OCI-LY7 (cell line): ENCODE data around the gene IPCEF1. TPM values are rescaled to one million over a fixed set of nuclear protein-coding genes. Genes with fewer than 3 reads are reported as not detected.

Source experiments
- BruUV-seq: library from RNA; stranded (reverse); fragments of 400-500 nt; replicated peaks from 2 replicates; lab custom pipeline; 2021; lab: Mats Ljungman, UMichigan
- CTCF ChIA-PET: fragments of 300-600 bp; sonication (Branson Sonifier 250); formaldehyde crosslinking; loops from one replicate; lab custom pipeline; 2022; ENCODE audit warnings: antibody characterized with exemption; ENCODE audit not compliant: unreplicated experiment; lab: Charles Lee
- POLR2A ChIA-PET: fragments of 300-600 bp; sonication (Branson Sonifier 250); formaldehyde crosslinking; loops from one replicate; lab custom pipeline; 2022; ENCODE audit warnings: antibody characterized with exemption; lab: Charles Lee
- DNase-seq: peaks from one replicate; pipeline ENCODE4 v3.0.0-alpha.2; 2015; ENCODE audit warnings: low spot score
- H2AFZ ChIP-seq: fragments of 200-600 bp; sonication (generic), shearing (Covaris generic); 2 replicates; pipeline ENCODE4 v1.6.1; 2014; ENCODE audit warnings: mild to moderate bottlenecking, antibody characterized with exemption, low read length, moderate library complexity
- H3K27ac ChIP-seq: fragments of 200-600 bp; sonication (generic); 2 replicates; pipeline ENCODE4 v1.5.1; 2014; ENCODE audit warnings: mixed run types, low read depth, mild to moderate bottlenecking, moderate library complexity, low read length, inconsistent platforms; ENCODE audit not compliant: poor library complexity, severe bottlenecking
- H3K36me3 ChIP-seq: fragments of 200-600 bp; sonication (generic); 2 replicates; pipeline ENCODE4 v1.6.1; 2014; ENCODE audit warnings: mild to moderate bottlenecking, antibody characterized with exemption, low read length, moderate library complexity, mixed read lengths; ENCODE audit not compliant: insufficient read depth
- H3K4me1 ChIP-seq: fragments of 200-600 bp; sonication (generic); 2 replicates; pipeline ENCODE4 v1.5.1; 2014; ENCODE audit warnings: mild to moderate bottlenecking, low read length; ENCODE audit not compliant: insufficient read depth, poor library complexity, severe bottlenecking
- H3K4me2 ChIP-seq: fragments of 200-600 bp; sonication (generic); 2 replicates; pipeline ENCODE4 v1.6.1; 2014; ENCODE audit warnings: mild to moderate bottlenecking, low read length
- H3K4me3 ChIP-seq: fragments of 200-600 bp; sonication (generic); 2 replicates; pipeline ENCODE4 v1.5.1; 2014; ENCODE audit warnings: mild to moderate bottlenecking, low read depth, low read length; ENCODE audit not compliant: poor library complexity, severe bottlenecking
- H3K79me2 ChIP-seq: fragments of 200-600 bp; sonication (generic); 2 replicates; pipeline ENCODE4 v1.6.1; 2016; ENCODE audit warnings: low read depth, mild to moderate bottlenecking, low read length, moderate library complexity, mixed read lengths; ENCODE audit not compliant: insufficient read depth
- H3K9me2 ChIP-seq: fragments of 200-600 bp; sonication (generic); 2 replicates; pipeline ENCODE4 v1.6.1; 2016; ENCODE audit warnings: mild to moderate bottlenecking, low read length, mixed read lengths; ENCODE audit not compliant: insufficient read depth
- H3K9me3 ChIP-seq: fragments of 200-600 bp; sonication (generic); 2 replicates; pipeline ENCODE4 v1.6.1; 2014; ENCODE audit warnings: mild to moderate bottlenecking, mixed run types, low read length, mixed read lengths
- H4K20me1 ChIP-seq: fragments of 200-600 bp; sonication (generic); 2 replicates; pipeline ENCODE4 v1.6.1; 2014; ENCODE audit warnings: mild to moderate bottlenecking, antibody characterized with exemption, low read length, moderate library complexity, mixed read lengths; ENCODE audit not compliant: insufficient read depth
- EZH2phosphoT487 ChIP-seq: fragments of 200-600 bp; sonication (generic); IDR thresholded peaks from 2 replicates; pipeline ENCODE4 v1.6.1; 2018; ENCODE audit warnings: low read depth, borderline replicate concordance, mild to moderate bottlenecking, mixed run types, antibody characterized with exemption, low read length, moderate library complexity, mixed read lengths
- intact Hi-C: fragments of 100-400 bp; cut with micrococcal nuclease; formaldehyde crosslinking; loops from one replicate; pipeline ENCODE4 v1.10.0; 2022; ENCODE audit not compliant: unreplicated experiment
- total RNA-seq, 2 experiments: library from RNA; depleted of rRNA in 1 of 2; stranded (reverse); fragments of >200 nt in 1 of 2; shearing (Covaris generic) in 1 of 2; gene quantifications; 2 replicates each; pipeline ENCODE4 v1.2.3, GENCODE V29; 2014 to 2022
- TF ChIP-seq, protein P1 (sequence below): fragments of 200-600 bp; sonication (generic); conservative IDR thresholded peaks from 2 replicates; pipeline ENCODE4 v1.5.1; 2014; ENCODE audit warnings: mild to moderate bottlenecking, antibody characterized with exemption, low read length, moderate library complexity, mixed read lengths

Gene IPCEF1
- total RNA-seq, 2 experiments from 2014 or later: not detected

DNA sequence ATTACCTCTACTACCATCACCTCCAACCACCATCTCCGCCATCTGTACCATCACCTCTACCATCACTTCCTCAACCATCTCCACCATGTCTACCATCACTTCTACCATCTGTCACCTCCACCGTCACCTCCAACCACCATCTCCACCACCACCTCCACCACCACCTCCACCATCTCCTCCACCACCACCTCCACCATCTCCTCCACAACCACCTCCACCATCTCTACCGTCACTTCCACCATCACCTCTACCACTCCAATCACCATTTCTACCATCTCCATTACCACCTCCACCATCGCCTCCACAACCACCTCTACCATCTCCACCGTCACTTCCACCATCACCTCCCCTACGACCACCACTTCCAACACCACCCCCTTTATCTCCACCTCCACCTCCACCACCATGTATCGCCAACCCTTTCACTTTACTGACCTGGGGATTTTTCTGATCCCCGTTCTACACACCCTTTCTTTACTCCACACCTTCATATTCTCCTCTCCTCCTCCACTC lies 2.3 kb downstream of the IPCEF1 start:
- peaks cover 4% of the 10 kb centered on the region for H3K4me1 ChIP-seq
- H4K20me1 ChIP-seq: no peaks in the 10 kb centered on the region
- H3K4me3 ChIP-seq: no peak overlapping the region
- ChIA-PET CTCF (no interaction called here), POLR2A (no interaction called here)
- intact Hi-C loops: no loop called here
- no peaks in the 10 kb centered on the region for H3K36me3 ChIP-seq
- H3K79me2 ChIP-seq: no peaks in the 10 kb centered on the region
- TF ChIP-seq, protein P1, sequence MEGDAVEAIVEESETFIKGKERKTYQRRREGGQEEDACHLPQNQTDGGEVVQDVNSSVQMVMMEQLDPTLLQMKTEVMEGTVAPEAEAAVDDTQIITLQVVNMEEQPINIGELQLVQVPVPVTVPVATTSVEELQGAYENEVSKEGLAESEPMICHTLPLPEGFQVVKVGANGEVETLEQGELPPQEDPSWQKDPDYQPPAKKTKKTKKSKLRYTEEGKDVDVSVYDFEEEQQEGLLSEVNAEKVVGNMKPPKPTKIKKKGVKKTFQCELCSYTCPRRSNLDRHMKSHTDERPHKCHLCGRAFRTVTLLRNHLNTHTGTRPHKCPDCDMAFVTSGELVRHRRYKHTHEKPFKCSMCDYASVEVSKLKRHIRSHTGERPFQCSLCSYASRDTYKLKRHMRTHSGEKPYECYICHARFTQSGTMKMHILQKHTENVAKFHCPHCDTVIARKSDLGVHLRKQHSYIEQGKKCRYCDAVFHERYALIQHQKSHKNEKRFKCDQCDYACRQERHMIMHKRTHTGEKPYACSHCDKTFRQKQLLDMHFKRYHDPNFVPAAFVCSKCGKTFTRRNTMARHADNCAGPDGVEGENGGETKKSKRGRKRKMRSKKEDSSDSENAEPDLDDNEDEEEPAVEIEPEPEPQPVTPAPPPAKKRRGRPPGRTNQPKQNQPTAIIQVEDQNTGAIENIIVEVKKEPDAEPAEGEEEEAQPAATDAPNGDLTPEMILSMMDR: no peak
- H2AFZ ChIP-seq: no peak overlapping the region
- no peaks in the 10 kb centered on the region for H3K9me3 ChIP-seq
- no peak overlapping the region for H3K4me2 ChIP-seq
- no peak overlapping the region for H3K27ac ChIP-seq
- BruUV-seq: no TSS peak
- no peak for DNase-seq
- H3K9me2 ChIP-seq: no peaks in the 10 kb centered on the region

DNA sequence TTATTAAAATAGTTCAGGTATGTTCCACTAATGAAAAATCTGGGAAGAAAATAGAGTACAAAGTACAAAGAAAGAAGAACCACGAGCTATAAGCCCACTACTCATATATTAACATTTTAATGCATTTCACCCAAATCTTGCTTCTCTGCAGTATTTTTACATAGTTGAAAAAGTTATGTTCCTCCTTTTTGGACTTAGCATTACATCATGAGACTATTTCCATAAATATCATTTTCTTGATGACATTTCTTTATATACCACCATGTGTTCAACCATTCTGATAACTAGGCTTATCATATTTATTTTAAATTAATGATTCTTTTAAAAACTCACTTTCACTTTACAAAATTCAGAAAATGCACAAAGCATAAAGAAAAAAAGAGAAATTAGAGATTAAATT lies 3.0 kb downstream of the IPCEF1 start:
- Histone ChIP-seq H3K4me2 (no peak overlapping the region), H3K9me3 (no peaks in the 10 kb centered on the region), H3K9me2 (no peaks in the 10 kb centered on the region), H3K27ac (no peak overlapping the region), H2AFZ (no peak overlapping the region), H4K20me1 (no peaks in the 10 kb centered on the region), H3K4me1 (peaks cover 4% of the 10 kb centered on the region), H3K4me3 (no peak overlapping the region), H3K79me2 (no peaks in the 10 kb centered on the region), H3K36me3 (no peaks in the 10 kb centered on the region)
- intact Hi-C loops: no loop called here
- no peak for TF ChIP-seq EZH2phosphoT487
- TF ChIP-seq, protein P1: no peak
- BruUV-seq: no TSS peak
- DNase-seq: no peak
- CTCF ChIA-PET: no interaction called here
- POLR2A ChIA-PET: no interaction called here

DNA sequence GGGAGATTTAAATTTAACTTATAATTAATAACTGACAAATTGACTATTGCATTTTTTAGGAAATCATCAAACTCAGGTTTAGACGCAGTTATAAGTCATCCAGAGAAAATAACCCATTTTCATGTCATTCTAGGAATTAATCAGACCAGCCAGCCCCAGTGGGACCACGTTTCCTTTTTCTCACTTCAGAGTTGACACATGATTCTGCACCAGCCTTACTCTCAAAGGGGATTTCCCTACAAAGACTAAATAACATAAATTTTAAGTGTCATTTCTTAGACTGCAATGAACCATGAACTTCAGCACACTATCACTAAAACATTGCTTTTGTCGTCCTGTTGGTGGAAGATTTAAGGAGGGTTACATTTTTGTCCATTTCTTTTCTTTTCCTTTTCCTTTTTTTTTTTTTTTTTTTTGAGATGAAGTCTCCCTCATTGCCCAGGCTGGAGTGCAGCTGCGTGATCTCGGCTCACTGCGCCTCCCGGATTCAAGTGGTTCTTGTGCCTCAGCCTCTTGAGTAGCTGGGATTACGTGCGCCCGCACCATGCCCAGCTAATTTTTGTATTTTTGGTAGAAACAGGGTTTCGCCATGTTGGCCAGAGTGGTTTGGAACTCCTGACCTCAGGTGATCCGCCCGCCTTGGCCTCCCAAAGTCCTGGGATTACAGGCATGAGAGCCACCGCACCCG lies 3.6 kb downstream of the IPCEF1 start:
- ChIA-PET POLR2A (no interaction called here), CTCF (no interaction called here)
- no peaks in the 10 kb centered on the region for H3K79me2 ChIP-seq
- no peaks in the 10 kb centered on the region for H3K9me2 ChIP-seq
- no peak for TF ChIP-seq EZH2phosphoT487
- TF ChIP-seq, protein P1: no peak
- H3K27ac ChIP-seq: no peak overlapping the region
- H3K4me3 ChIP-seq: no peak overlapping the region
- no peaks in the 10 kb centered on the region for H3K36me3 ChIP-seq
- intact Hi-C loops: no loop called here
- no peak overlapping the region for H2AFZ ChIP-seq
- H3K4me2 ChIP-seq: no peak overlapping the region
- DNase-seq: no peak
- no TSS peak for BruUV-seq
- peaks cover 4% of the 10 kb centered on the region for H3K4me1 ChIP-seq
- no peaks in the 10 kb centered on the region for H4K20me1 ChIP-seq
- H3K9me3 ChIP-seq: no peaks in the 10 kb centered on the region
